Upper lobe of right lung (tissue), 1 donor: Measurements from ENCODE around the gene OR2C3. TPM values are rescaled to one million over a fixed set of nuclear protein-coding genes. Genes with fewer than 3 reads are reported as not detected.
"Not testable (repeated sequence)": the region's sequence is repeated elsewhere in the genome, so short reads cannot be mapped to it uniquely, and the experiment has no call there.

Source experiments
- ATAC-seq: fragments of 200-7000 bp; cut with Tn5 transposase; one replicate; pipeline ENCODE4 v1.9.1; 2020; ENCODE audit warnings: mild to moderate bottlenecking, moderate library complexity
- DNase-seq: peaks from one replicate; pipeline ENCODE4 v3.0.0-alpha.2; 2020
- H3K27ac ChIP-seq: fragments of 200-600 bp; one replicate; pipeline ENCODE4 v1.8.0; 2022
- H3K27me3 ChIP-seq: fragments of 200-600 bp; one replicate; pipeline ENCODE4 v1.8.0; 2022; ENCODE audit warnings: mild to moderate bottlenecking
- H3K36me3 ChIP-seq: fragments of 200-600 bp; one replicate; pipeline ENCODE4 v1.8.0; 2022
- H3K4me1 ChIP-seq: fragments of 200-600 bp; one replicate; pipeline ENCODE4 v1.8.0; 2022
- H3K4me3 ChIP-seq: fragments of 200-600 bp; one replicate; pipeline ENCODE4 v1.8.0; 2022; ENCODE audit warnings: mild to moderate bottlenecking
- H3K9me3 ChIP-seq: fragments of 200-600 bp; one replicate; pipeline ENCODE4 v1.8.0; 2022
- CTCF ChIP-seq: fragments of 200-600 bp; IDR thresholded peaks from one replicate; pipeline ENCODE4 v1.8.0; 2022; ENCODE audit warnings: antibody characterized with exemption
- intact Hi-C: fragments of 100-400 bp; cut with DNase I; formaldehyde crosslinking; loops from one replicate; pipeline ENCODE4 v1.11.0; 2022
- total RNA-seq: library from RNA; stranded (reverse); fragmentation: NEBNext Ultra II Directional; extraction: Animal tissue kit (Norgen Biotek cat#: 25700); gene quantifications from one replicate; pipeline ENCODE4 v1.2.1, GENCODE V29; 2021
- donor health status: DM: no; HTN: yes; CAD: no; lungs with severe emphysema.

Gene OR2C3
- total RNA-seq, 1 donor from 2014 or later = not detected

GRCh38 chr1:247530785-247531184 is 5.5 kb downstream of the OR2C3 start:
- no peak overlapping the region for H3K4me3 ChIP-seq
- no peaks in the 10 kb centered on the region for H3K4me1 ChIP-seq
- H3K36me3 ChIP-seq = no peaks in the 10 kb centered on the region
- DNase-seq (no peak), ATAC-seq (peak; percentile 57)
- no peak for TF ChIP-seq CTCF
- no peak overlapping the region for H3K27ac ChIP-seq
- intact Hi-C loops = no loop called here
- H3K9me3 ChIP-seq = no peaks in the 10 kb centered on the region
- H3K27me3 ChIP-seq = peaks cover 6% of the 10 kb centered on the region

GRCh38 chr1:247529771-247530355 is 6.4 kb downstream of the OR2C3 start:
- intact Hi-C loops = no loop called here
- Histone ChIP-seq H3K9me3 (no peaks in the 10 kb centered on the region), H3K4me3 (no peak overlapping the region), H3K27me3 (peaks cover 6% of the 10 kb centered on the region), H3K4me1 (no peaks in the 10 kb centered on the region), H3K27ac (no peak overlapping the region), H3K36me3 (no peaks in the 10 kb centered on the region)
- TF ChIP-seq CTCF = no peak
- DNase-seq = no peak
- peak; percentile 34 for ATAC-seq

GRCh38 chr1:247528812-247529474 is 7.3 kb downstream of the OR2C3 start:
- Histone ChIP-seq H3K36me3 (no peaks in the 10 kb centered on the region), H3K9me3 (no peaks in the 10 kb centered on the region), H3K27me3 (peaks cover 6% of the 10 kb centered on the region), H3K27ac (no peak overlapping the region), H3K4me3 (no peak overlapping the region), H3K4me1 (no peaks in the 10 kb centered on the region)
- no peak for ATAC-seq
- no peak for DNase-seq
- intact Hi-C loops = no loop called here
- no peak for TF ChIP-seq CTCF

GRCh38 chr1:247521886-247522285 is 14.4 kb downstream of the OR2C3 start:
- intact Hi-C loops, H3K4me3 ChIP-seq: not testable (repeated sequence)
- H3K27me3 ChIP-seq = peaks cover 12% of the 10 kb centered on the region

GRCh38 chr1:247518613-247518891 is 17.7 kb downstream of the OR2C3 start:
- H3K4me3 ChIP-seq = no peak overlapping the region
- H3K27ac ChIP-seq = no peak overlapping the region
- peaks cover 12% of the 10 kb centered on the region for H3K27me3 ChIP-seq
- no peak for DNase-seq
- no peak for TF ChIP-seq CTCF
- intact Hi-C loops = no loop called here
- H3K9me3 ChIP-seq = no peaks in the 10 kb centered on the region
- no peaks in the 10 kb centered on the region for H3K4me1 ChIP-seq
- no peaks in the 10 kb centered on the region for H3K36me3 ChIP-seq
- no peak for ATAC-seq

More at GRCh38 chr1:247521886-247522285, 14.4 kb downstream of the OR2C3 start:
- H3K4me1 ChIP-seq, H3K36me3 ChIP-seq, ATAC-seq, H3K27ac ChIP-seq, DNase-seq, H3K9me3 ChIP-seq: not testable (repeated sequence)

GRCh38 chr1:247517795-247518612 is 18.2 kb downstream of the OR2C3 start:
- intact Hi-C loops = no loop called here
- no peak overlapping the region for H3K27ac ChIP-seq
- H3K9me3 ChIP-seq = no peaks in the 10 kb centered on the region
- H3K4me3 ChIP-seq = no peak overlapping the region
- no peaks in the 10 kb centered on the region for H3K4me1 ChIP-seq
- no peaks in the 10 kb centered on the region for H3K36me3 ChIP-seq
- DNase-seq (no peak), ATAC-seq (peak; percentile 45)
- TF ChIP-seq CTCF = no peak
- H3K27me3 ChIP-seq = peaks cover 12% of the 10 kb centered on the region
